OCI-LY7 (cell line): ENCODE data around the gene PHIP. TPM values are rescaled to one million over a fixed set of nuclear protein-coding genes. Genes with fewer than 3 reads are reported as not detected.

Experiments used
- BruUV-seq: library from RNA; stranded (reverse); fragments of 400-500 nt; replicated peaks from 2 replicates; lab custom pipeline; 2021; lab: Mats Ljungman, UMichigan
- CTCF ChIA-PET: fragments of 300-600 bp; sonication (Branson Sonifier 250); formaldehyde crosslinking; loops from one replicate; lab custom pipeline; 2022; ENCODE audit warnings: antibody characterized with exemption; ENCODE audit not compliant: unreplicated experiment; lab: Charles Lee
- POLR2A ChIA-PET: fragments of 300-600 bp; sonication (Branson Sonifier 250); formaldehyde crosslinking; loops from one replicate; lab custom pipeline; 2022; ENCODE audit warnings: antibody characterized with exemption; lab: Charles Lee
- DNase-seq: peaks from one replicate; pipeline ENCODE4 v3.0.0-alpha.2; 2015; ENCODE audit warnings: low spot score
- H2AFZ ChIP-seq: fragments of 200-600 bp; sonication (generic), shearing (Covaris generic); 2 replicates; pipeline ENCODE4 v1.6.1; 2014; ENCODE audit warnings: mild to moderate bottlenecking, antibody characterized with exemption, low read length, moderate library complexity
- H3K27ac ChIP-seq: fragments of 200-600 bp; sonication (generic); 2 replicates; pipeline ENCODE4 v1.5.1; 2014; ENCODE audit warnings: mixed run types, low read depth, mild to moderate bottlenecking, moderate library complexity, low read length, inconsistent platforms; ENCODE audit not compliant: poor library complexity, severe bottlenecking
- H3K36me3 ChIP-seq: fragments of 200-600 bp; sonication (generic); 2 replicates; pipeline ENCODE4 v1.6.1; 2014; ENCODE audit warnings: mild to moderate bottlenecking, antibody characterized with exemption, low read length, moderate library complexity, mixed read lengths; ENCODE audit not compliant: insufficient read depth
- H3K4me1 ChIP-seq: fragments of 200-600 bp; sonication (generic); 2 replicates; pipeline ENCODE4 v1.5.1; 2014; ENCODE audit warnings: mild to moderate bottlenecking, low read length; ENCODE audit not compliant: insufficient read depth, poor library complexity, severe bottlenecking
- H3K4me2 ChIP-seq: fragments of 200-600 bp; sonication (generic); 2 replicates; pipeline ENCODE4 v1.6.1; 2014; ENCODE audit warnings: mild to moderate bottlenecking, low read length
- H3K4me3 ChIP-seq: fragments of 200-600 bp; sonication (generic); 2 replicates; pipeline ENCODE4 v1.5.1; 2014; ENCODE audit warnings: mild to moderate bottlenecking, low read depth, low read length; ENCODE audit not compliant: poor library complexity, severe bottlenecking
- H3K79me2 ChIP-seq: fragments of 200-600 bp; sonication (generic); 2 replicates; pipeline ENCODE4 v1.6.1; 2016; ENCODE audit warnings: low read depth, mild to moderate bottlenecking, low read length, moderate library complexity, mixed read lengths; ENCODE audit not compliant: insufficient read depth
- H3K9me2 ChIP-seq: fragments of 200-600 bp; sonication (generic); 2 replicates; pipeline ENCODE4 v1.6.1; 2016; ENCODE audit warnings: mild to moderate bottlenecking, low read length, mixed read lengths; ENCODE audit not compliant: insufficient read depth
- H3K9me3 ChIP-seq: fragments of 200-600 bp; sonication (generic); 2 replicates; pipeline ENCODE4 v1.6.1; 2014; ENCODE audit warnings: mild to moderate bottlenecking, mixed run types, low read length, mixed read lengths
- H4K20me1 ChIP-seq: fragments of 200-600 bp; sonication (generic); 2 replicates; pipeline ENCODE4 v1.6.1; 2014; ENCODE audit warnings: mild to moderate bottlenecking, antibody characterized with exemption, low read length, moderate library complexity, mixed read lengths; ENCODE audit not compliant: insufficient read depth
- CTCF ChIP-seq: fragments of 200-600 bp; sonication (generic); conservative IDR thresholded peaks from 2 replicates; pipeline ENCODE4 v1.5.1; 2014; ENCODE audit warnings: mild to moderate bottlenecking, antibody characterized with exemption, low read length, moderate library complexity, mixed read lengths
- EZH2phosphoT487 ChIP-seq: fragments of 200-600 bp; sonication (generic); IDR thresholded peaks from 2 replicates; pipeline ENCODE4 v1.6.1; 2018; ENCODE audit warnings: low read depth, borderline replicate concordance, mild to moderate bottlenecking, mixed run types, antibody characterized with exemption, low read length, moderate library complexity, mixed read lengths
- intact Hi-C: fragments of 100-400 bp; cut with micrococcal nuclease; formaldehyde crosslinking; loops from one replicate; pipeline ENCODE4 v1.10.0; 2022; ENCODE audit not compliant: unreplicated experiment
- total RNA-seq, 2 experiments: library from RNA; depleted of rRNA in 1 of 2; stranded (reverse); fragments of >200 nt in 1 of 2; shearing (Covaris generic) in 1 of 2; gene quantifications; 2 replicates each; pipeline ENCODE4 v1.2.3, GENCODE V29; 2014 to 2022

The PHIP gene
- total RNA-seq, 2 experiments from 2014 or later: 32.1 to 46.6 TPM

GRCh38 chr6:78910010-78910409 is 168.0 kb downstream of the PHIP start:
- DNase-seq: no peak
- no peaks in the 10 kb centered on the region for H3K79me2 ChIP-seq
- ChIA-PET POLR2A (no interaction called here), CTCF (no interaction called here)
- intact Hi-C loops: no loop called here
- H2AFZ ChIP-seq: no peak overlapping the region
- no peaks in the 10 kb centered on the region for H3K9me2 ChIP-seq
- H3K27ac ChIP-seq: no peak overlapping the region
- no peaks in the 10 kb centered on the region for H3K9me3 ChIP-seq
- BruUV-seq: no TSS peak
- no peak for TF ChIP-seq CTCF
- no peak for TF ChIP-seq EZH2phosphoT487
- H3K4me3 ChIP-seq: no peak overlapping the region
- peaks cover 19% of the 10 kb centered on the region for H3K4me1 ChIP-seq
- no peak overlapping the region for H3K4me2 ChIP-seq
- no peaks in the 10 kb centered on the region; the same call in 1 of the 2 replicates for H3K36me3 ChIP-seq
- H4K20me1 ChIP-seq: no peaks in the 10 kb centered on the region

- Histone ChIP-seq H3K4me2 (peak overlapping the region; percentile 46), H4K20me1 (no peaks in the 10 kb centered on the region), H3K36me3 (no peaks in the 10 kb centered on the region; the same call in 1 of the 2 replicates), H3K79me2 (no peaks in the 10 kb centered on the region), H3K27ac (peak overlapping the region; percentile 26), H3K9me2 (no peaks in the 10 kb centered on the region), H3K9me3 (no peaks in the 10 kb centered on the region), H2AFZ (no peak overlapping the region), H3K4me1 (peaks cover 19% of the 10 kb centered on the region), H3K4me3 (peak overlapping the region; percentile 18)
- DNase-seq: peak; percentile 38
- BruUV-seq: no TSS peak
- intact Hi-C loops: no loop called here
- ChIA-PET CTCF (no interaction called here), POLR2A (interaction anchor here (0.5 to 1.7 kb wide), 2 partner anchors 8 to 11 kb away, joined by 4 read pairs; no protein-coding TSS in a partner anchor)
- TF ChIP-seq CTCF (no peak), EZH2phosphoT487 (no peak)
Observed at GRCh38 chr6:78909391-78909790, 168.7 kb downstream of the PHIP start.

- no TSS peak for BruUV-seq
Observed at GRCh38 chr6:78908621-78909020, 169.4 kb downstream of the PHIP start.

More at GRCh38 chr6:78908621-78909020, 169.4 kb downstream of the PHIP start:
- DNase-seq: no peak
- Histone ChIP-seq H3K4me1 (peaks cover 19% of the 10 kb centered on the region), H3K36me3 (no peaks in the 10 kb centered on the region; the same call in 1 of the 2 replicates), H3K9me2 (no peaks in the 10 kb centered on the region), H3K27ac (no peak overlapping the region), H3K9me3 (no peaks in the 10 kb centered on the region), H2AFZ (no peak overlapping the region), H3K4me2 (peak overlapping the region; percentile 46), H3K4me3 (no peak overlapping the region), H3K79me2 (no peaks in the 10 kb centered on the region), H4K20me1 (no peaks in the 10 kb centered on the region)
- no peak for TF ChIP-seq EZH2phosphoT487
- TF ChIP-seq CTCF: no peak
- intact Hi-C loops: no loop called here
- ChIA-PET CTCF (no interaction called here), POLR2A (interaction anchor here (1.7 kb wide), 1 partner anchor 10 kb away, joined by 4 read pairs; no protein-coding TSS in a partner anchor)
